ENCODE results near the gene MCRIP1.

MCRIP1 gene

GRCh38 chr17:81833160-81833920 lies at the start of gene MCRIP1:
TSS of gene MCRIP1 (minus strand) at chr17:81833291. CDS start at chr17:81824506, 8,785 bp downstream.
- Mint-ChIP-seq H3K27ac (peak within 1 kb of the TSS; percentile 94), H3K4me1 (peaks cover 26% of the 10 kb centered on the region), H3K9me3 (no peaks in the 10 kb centered on the region)

GRCh38 chr17:81879121-81879520 lies 46.0 kb upstream of the MCRIP1 start:
- peaks cover 10% of the 10 kb centered on the region for H3K4me1 Mint-ChIP-seq
- CTCF ChIA-PET = no interaction called here
- no peaks in the 10 kb centered on the region for H3K9me3 Mint-ChIP-seq
- H3K4me3 Mint-ChIP-seq = no peak overlapping the region
- peak overlapping the region; percentile 67 for H3K27ac Mint-ChIP-seq
- no peaks in the 10 kb centered on the region for H3K27me3 Mint-ChIP-seq
- DNase-seq = no peak
- peaks cover 36% of the 10 kb centered on the region for H3K36me3 Mint-ChIP-seq

More at GRCh38 chr17:81833160-81833920, at the start of gene MCRIP1:
- CTCF ChIA-PET = no interaction called here
- Mint-ChIP-seq H3K36me3 (no peaks in the 10 kb centered on the region), H3K4me3 (peak within 1 kb of the TSS; percentile 87), H3K27me3 (no peaks in the 10 kb centered on the region)
- peak; percentile 96 for DNase-seq

GRCh38 chr17:81878294-81878693 lies 45.2 kb upstream of the MCRIP1 start:
- CTCF ChIA-PET = no interaction called here
- no peak for DNase-seq
- H3K36me3 Mint-ChIP-seq = peaks cover 34% of the 10 kb centered on the region
- H3K27ac Mint-ChIP-seq = no peak overlapping the region
- no peaks in the 10 kb centered on the region for H3K27me3 Mint-ChIP-seq
- H3K9me3 Mint-ChIP-seq = no peaks in the 10 kb centered on the region
- peaks cover 16% of the 10 kb centered on the region for H3K4me1 Mint-ChIP-seq
- no peak overlapping the region for H3K4me3 Mint-ChIP-seq

- CTCF ChIA-PET = no interaction called here
- no peaks in the 10 kb centered on the region for H3K27me3 Mint-ChIP-seq
- no peak for DNase-seq
- no peaks in the 10 kb centered on the region for H3K9me3 Mint-ChIP-seq
- H3K4me1 Mint-ChIP-seq = peaks cover 23% of the 10 kb centered on the region
- peaks cover 35% of the 10 kb centered on the region for H3K36me3 Mint-ChIP-seq
- no peak overlapping the region for H3K4me3 Mint-ChIP-seq
- H3K27ac Mint-ChIP-seq = no peak overlapping the region
Observed at GRCh38 chr17:81877569-81877968, 44.5 kb upstream of the MCRIP1 start.

GRCh38 chr17:81871387-81872230 lies 38.5 kb upstream of the MCRIP1 start:
- DNase-seq = peak; percentile 96
- Mint-ChIP-seq H3K4me3 (peak overlapping the region; percentile 84), H3K27me3 (no peaks in the 10 kb centered on the region), H3K4me1 (peaks cover 53% of the 10 kb centered on the region), H3K36me3 (peaks cover 24% of the 10 kb centered on the region), H3K27ac (peak overlapping the region; percentile 97), H3K9me3 (no peaks in the 10 kb centered on the region)
- CTCF ChIA-PET = no interaction called here

GRCh38 chr17:81870981-81871386 lies 37.9 kb upstream of the MCRIP1 start, which contains the start of gene ARHGDIA:
TSS of gene ARHGDIA (minus strand) at chr17:81871337. CDS start at chr17:81869930, 1,407 bp downstream.
- DNase-seq = no peak
- Mint-ChIP-seq H3K9me3 (no peaks in the 10 kb centered on the region), H3K27ac (peak within 1 kb of the TSS; percentile 97), H3K4me1 (peaks cover 56% of the 10 kb centered on the region), H3K27me3 (no peaks in the 10 kb centered on the region), H3K4me3 (peak within 1 kb of the TSS; percentile 88), H3K36me3 (peaks cover 24% of the 10 kb centered on the region)
- CTCF ChIA-PET = no interaction called here

- Mint-ChIP-seq H3K4me1 (peaks cover 56% of the 10 kb centered on the region), H3K36me3 (peaks cover 24% of the 10 kb centered on the region), H3K27me3 (no peaks in the 10 kb centered on the region), H3K4me3 (peak overlapping the region; percentile 88), H3K27ac (peak overlapping the region; percentile 96), H3K9me3 (no peaks in the 10 kb centered on the region)
- peak; percentile 60 for DNase-seq
- CTCF ChIA-PET = interaction anchor here (0.8 to 1.6 kb wide), 4 partner anchors 15 to 167 kb away, joined by 3 to 4 read pairs (median 3); partner anchors contain the start of genes DCXR and SIRT7
Observed at GRCh38 chr17:81870131-81870980, 37.3 kb upstream of the MCRIP1 start.

GRCh38 chr17:81869221-81870130 lies 36.4 kb upstream of the MCRIP1 start:
- peaks cover 54% of the 10 kb centered on the region for H3K4me1 Mint-ChIP-seq
- CTCF ChIA-PET = interaction anchor here (0.8 to 1.6 kb wide), 5 partner anchors 16 to 168 kb away, joined by 3 to 4 read pairs (median 3); partner anchors contain the start of genes ALYREF, ANAPC11, DCXR and SIRT7
- peak; percentile 42 for DNase-seq

GRCh38 chr17:81868674-81869220 lies 35.7 kb upstream of the MCRIP1 start:
- Mint-ChIP-seq H3K9me3 (no peaks in the 10 kb centered on the region), H3K27ac (peak overlapping the region; percentile 58), H3K4me1 (peaks cover 53% of the 10 kb centered on the region), H3K36me3 (peaks cover 24% of the 10 kb centered on the region), H3K4me3 (peak overlapping the region; percentile 88), H3K27me3 (no peaks in the 10 kb centered on the region)
- CTCF ChIA-PET = interaction anchor here (1.6 kb wide), 1 partner anchor 169 kb away, joined by 3 read pairs; the partner anchor contains the start of gene DCXR
- no peak for DNase-seq

More at GRCh38 chr17:81869221-81870130, 36.4 kb upstream of the MCRIP1 start:
- Mint-ChIP-seq H3K27me3 (no peaks in the 10 kb centered on the region), H3K36me3 (peaks cover 24% of the 10 kb centered on the region), H3K4me3 (peak overlapping the region; percentile 88), H3K9me3 (no peaks in the 10 kb centered on the region), H3K27ac (peak overlapping the region; percentile 96)

GRCh38 chr17:81867991-81868673 lies 35.0 kb upstream of the MCRIP1 start:
- CTCF ChIA-PET = no interaction called here
- H3K4me3 Mint-ChIP-seq = no peak overlapping the region
- no peak overlapping the region for H3K27ac Mint-ChIP-seq
- DNase-seq = no peak
- no peaks in the 10 kb centered on the region for H3K9me3 Mint-ChIP-seq
- H3K4me1 Mint-ChIP-seq = peaks cover 56% of the 10 kb centered on the region
- H3K27me3 Mint-ChIP-seq = no peaks in the 10 kb centered on the region
- peaks cover 29% of the 10 kb centered on the region for H3K36me3 Mint-ChIP-seq

- Mint-ChIP-seq H3K4me1 (peaks cover 55% of the 10 kb centered on the region), H3K27me3 (no peaks in the 10 kb centered on the region), H3K4me3 (peak overlapping the region; percentile 37), H3K36me3 (peaks cover 31% of the 10 kb centered on the region), H3K9me3 (no peaks in the 10 kb centered on the region), H3K27ac (peak overlapping the region; percentile 81)
- CTCF ChIA-PET = interaction anchor here (0.6 kb wide), 1 partner anchor 14 kb away, joined by 5 read pairs; no protein-coding TSS in a partner anchor
- DNase-seq = peak; percentile 36
Observed at GRCh38 chr17:81867170-81867990, 34.3 kb upstream of the MCRIP1 start.
